Skeletal muscle satellite cell (primary cell): ENCODE measurements around the gene PANK4.
A peak's percentile ranks its signal among the peaks of the same experiment; 100 is the strongest.
"Not testable (repeated sequence)": the region's sequence is repeated elsewhere in the genome, so short reads cannot be mapped to it uniquely, and the experiment has no call there.

ENCODE experiments used
- H3K27me3 ChIP-seq: 2 replicates; pipeline ENCODE4 v1.7.0; 2013; ENCODE audit warnings: low read length; ENCODE audit not compliant: control insufficient read depth, insufficient read depth
- H3K36me3 ChIP-seq: 2 replicates; pipeline ENCODE4 v1.7.0; 2013; ENCODE audit warnings: mild to moderate bottlenecking, control low read depth, low read length; ENCODE audit not compliant: insufficient read depth
- H3K4me1 ChIP-seq: 2 replicates; pipeline ENCODE4 v1.7.0; 2013; ENCODE audit warnings: low read length; ENCODE audit not compliant: control insufficient read depth, insufficient read depth
- H3K4me2 ChIP-seq: 2 replicates; pipeline ENCODE4 v1.7.0; 2013; ENCODE audit warnings: mild to moderate bottlenecking, low read length
- H3K4me3 ChIP-seq: 2 replicates; pipeline ENCODE4 v1.7.0; 2013; ENCODE audit warnings: low read length
- H3K9ac ChIP-seq: 2 replicates; pipeline ENCODE4 v1.7.0; 2013; ENCODE audit warnings: mild to moderate bottlenecking, low read depth, low read length, moderate library complexity
- H3K9me3 ChIP-seq: replicated peaks from 2 replicates; pipeline ENCODE4 v1.7.0; 2013; ENCODE audit warnings: mild to moderate bottlenecking, control low read depth, low read length

PANK4 gene

GRCh38 chr1:2557482-2558400 lies 31.3 kb upstream of the PANK4 start:
- Histone ChIP-seq H3K9me3 (no peaks in the 10 kb centered on the region), H3K9ac (no peak overlapping the region), H3K36me3 (no peaks in the 10 kb centered on the region), H3K4me3 (no peak overlapping the region), H3K4me2 (no peak overlapping the region), H3K4me1 (peaks cover 17% of the 10 kb centered on the region), H3K27me3 (no peaks in the 10 kb centered on the region)

GRCh38 chr1:2556678-2557481 lies 30.5 kb upstream of the PANK4 start:
- Histone ChIP-seq H3K4me1 (peaks cover 17% of the 10 kb centered on the region), H3K27me3 (no peaks in the 10 kb centered on the region), H3K4me2 (peak overlapping the region; percentile 87), H3K9me3 (no peaks in the 10 kb centered on the region), H3K4me3 (peak overlapping the region; percentile 78), H3K36me3 (no peaks in the 10 kb centered on the region), H3K9ac (peak overlapping the region; percentile 79)

GRCh38 chr1:2556277-2556677 lies 29.9 kb upstream of the PANK4 start, which contains the start of gene TNFRSF14:
Gene TNFRSF14 (plus strand): TSS chr1:2556371. CDS start chr1:2556665, 294 bp downstream.
- H3K4me1 ChIP-seq, result peaks cover 17% of the 10 kb centered on the region

GRCh38 chr1:2555634-2556276 lies 29.4 kb upstream of the PANK4 start:
- peak overlapping the region; percentile 78 for H3K4me3 ChIP-seq
- H3K4me1 ChIP-seq, result peaks cover 17% of the 10 kb centered on the region
- H3K36me3 ChIP-seq, result no peaks in the 10 kb centered on the region
- no peaks in the 10 kb centered on the region for H3K9me3 ChIP-seq
- peak overlapping the region; percentile 87 for H3K4me2 ChIP-seq
- peak overlapping the region; percentile 79 for H3K9ac ChIP-seq
- no peaks in the 10 kb centered on the region for H3K27me3 ChIP-seq

More at GRCh38 chr1:2556277-2556677, 29.9 kb upstream of the PANK4 start, which contains the start of gene TNFRSF14:
- Histone ChIP-seq H3K9ac (peak within 1 kb of the TSS; percentile 79), H3K4me3 (peak within 1 kb of the TSS; percentile 78), H3K27me3 (no peaks in the 10 kb centered on the region), H3K36me3 (no peaks in the 10 kb centered on the region), H3K9me3 (no peaks in the 10 kb centered on the region), H3K4me2 (peak within 1 kb of the TSS; percentile 87)

GRCh38 chr1:2554621-2555387 lies 28.4 kb upstream of the PANK4 start:
- Histone ChIP-seq H3K4me1 (peaks cover 17% of the 10 kb centered on the region), H3K9ac (no peak overlapping the region), H3K4me2 (no peak overlapping the region), H3K36me3 (no peaks in the 10 kb centered on the region), H3K9me3 (no peaks in the 10 kb centered on the region), H3K27me3 (no peaks in the 10 kb centered on the region), H3K4me3 (no peak overlapping the region)

- Histone ChIP-seq H3K9ac (no peak overlapping the region), H3K4me2 (no peak overlapping the region), H3K4me3 (no peak overlapping the region), H3K36me3 (no peaks in the 10 kb centered on the region), H3K9me3 (no peaks in the 10 kb centered on the region), H3K4me1 (peaks cover 19% of the 10 kb centered on the region), H3K27me3 (no peaks in the 10 kb centered on the region)
Observed at GRCh38 chr1:2553871-2554620, 27.6 kb upstream of the PANK4 start.

- H3K27me3 ChIP-seq, result not testable (repeated sequence)
- peaks cover 29% of the 10 kb centered on the region for H3K4me1 ChIP-seq
Observed at GRCh38 chr1:2553076-2553475, 26.7 kb upstream of the PANK4 start.

GRCh38 chr1:2552189-2552588 lies 25.8 kb upstream of the PANK4 start:
- H3K27me3 ChIP-seq, result no peaks in the 10 kb centered on the region
- H3K4me2 ChIP-seq, result no peak overlapping the region
- H3K36me3 ChIP-seq, result no peaks in the 10 kb centered on the region
- no peak overlapping the region for H3K4me3 ChIP-seq
- H3K9me3 ChIP-seq, result no peaks in the 10 kb centered on the region
- no peak overlapping the region for H3K9ac ChIP-seq
- peaks cover 36% of the 10 kb centered on the region for H3K4me1 ChIP-seq

More at GRCh38 chr1:2553076-2553475, 26.7 kb upstream of the PANK4 start:
- H3K9ac ChIP-seq, H3K36me3 ChIP-seq, H3K9me3 ChIP-seq, H3K4me3 ChIP-seq, H3K4me2 ChIP-seq: not testable (repeated sequence)

GRCh38 chr1:2551544-2551943 lies 25.1 kb upstream of the PANK4 start:
- H3K27me3 ChIP-seq, H3K9ac ChIP-seq, H3K36me3 ChIP-seq, H3K9me3 ChIP-seq, H3K4me2 ChIP-seq, H3K4me3 ChIP-seq: not testable (repeated sequence)
- peaks cover 37% of the 10 kb centered on the region for H3K4me1 ChIP-seq

GRCh38 chr1:2550309-2550861 lies 24.0 kb upstream of the PANK4 start:
- H3K4me1 ChIP-seq, result peaks cover 33% of the 10 kb centered on the region
- H3K27me3 ChIP-seq, H3K9ac ChIP-seq, H3K4me3 ChIP-seq, H3K4me2 ChIP-seq, H3K36me3 ChIP-seq, H3K9me3 ChIP-seq: not testable (repeated sequence)
